GM19372 (cell line): ENCODE data around the gene TRDMT1.

Source experiments
- ATAC-seq: cut with Tn5 transposase; IDR thresholded peaks from one replicate; pipeline ENCODE4 v1.9.1; 2021; ENCODE audit warnings: mild to moderate bottlenecking, low read depth, moderate library complexity; ENCODE audit not compliant: unreplicated experiment

The TRDMT1 gene

GRCh38 chr10:17232276-17232960 lies 30.9 kb upstream of the TRDMT1 start:
- no peak for ATAC-seq

- ATAC-seq = no peak
Measured at GRCh38 chr10:17231788-17232187, 30.3 kb upstream of the TRDMT1 start.

- peak; percentile 46 for ATAC-seq
Measured at GRCh38 chr10:17229967-17230682, 28.7 kb upstream of the TRDMT1 start.

- peak; percentile 6 for ATAC-seq
Measured at GRCh38 chr10:17229717-17229966, 28.2 kb upstream of the TRDMT1 start.

- ATAC-seq = peak; percentile 16
Measured at GRCh38 chr10:17229016-17229716, 27.7 kb upstream of the TRDMT1 start.

- peak; percentile 26 for ATAC-seq
Measured at GRCh38 chr10:17228091-17229015, 26.9 kb upstream of the TRDMT1 start, which contains the start of gene VIM. VIM (plus strand) TSS chr10:17228241; CDS start chr10:17229423, 1,182 bp downstream.

- ATAC-seq = peak; percentile 13
Measured at GRCh38 chr10:17227367-17228090, 26.1 kb upstream of the TRDMT1 start.

- ATAC-seq = no peak
Measured at GRCh38 chr10:17226891-17227303, 25.4 kb upstream of the TRDMT1 start.

- ATAC-seq = no peak
Measured at GRCh38 chr10:17225808-17226207, 24.3 kb upstream of the TRDMT1 start.

- ATAC-seq = no peak
Measured at GRCh38 chr10:17222329-17222728, 20.9 kb upstream of the TRDMT1 start.

- ATAC-seq = no peak
Measured at GRCh38 chr10:17220652-17221100, 19.2 kb upstream of the TRDMT1 start.

- no peak for ATAC-seq
Measured at GRCh38 chr10:17219024-17219423, 17.6 kb upstream of the TRDMT1 start.

- no peak for ATAC-seq
Measured at GRCh38 chr10:17217631-17218232, 16.3 kb upstream of the TRDMT1 start.

GRCh38 chr10:17216901-17217395 lies 15.5 kb upstream of the TRDMT1 start:
- no peak for ATAC-seq

- ATAC-seq = peak; percentile 99
Measured at GRCh38 chr10:17216217-17216900, 14.9 kb upstream of the TRDMT1 start.

- no peak for ATAC-seq
Measured at GRCh38 chr10:17215782-17216122, 14.3 kb upstream of the TRDMT1 start.

- no peak for ATAC-seq
Measured at GRCh38 chr10:17214971-17215781, 13.7 kb upstream of the TRDMT1 start.

GRCh38 chr10:17214526-17214925 lies 13.1 kb upstream of the TRDMT1 start:
- ATAC-seq = no peak
